ENCODE data around the gene CTNNA1.

Gene CTNNA1

GRCh38 chr5:138712324-138712723, 40.9 kb upstream of the CTNNA1 start:
- H3K4me3 ChIP-seq (ENCODE audit: low read length, poor library complexity, severe bottlenecking): no peak overlapping the region
- H3K4me2 ChIP-seq (ENCODE audit: low read depth, low read length, poor library complexity, severe bottlenecking): no peak overlapping the region
- no peaks in the 10 kb centered on the region for H3K36me3 ChIP-seq (ENCODE audit: insufficient read depth, low read length)
- no peaks in the 10 kb centered on the region for H3K27me3 ChIP-seq (ENCODE audit: insufficient read depth, low read length, poor library complexity, severe bottlenecking)
- H3F3A ChIP-seq (ENCODE audit: low read depth): no peaks in the 10 kb centered on the region
- H3K9me2 ChIP-seq (replicated peaks; ENCODE audit: low read depth, low read length): no peaks in the 10 kb centered on the region
- no peaks in the 10 kb centered on the region for H3K79me2 ChIP-seq (ENCODE audit: insufficient read depth, low read length)
- H4K20me1 ChIP-seq (ENCODE audit: insufficient read depth, low read length, poor library complexity, severe bottlenecking): no peaks in the 10 kb centered on the region
- no peak overlapping the region for H2AFZ ChIP-seq (ENCODE audit: low read length)
- no peak for TF ChIP-seq CTCF (conservative IDR thresholded peaks at IDR 0.05; ENCODE audit: low read length)
- TF ChIP-seq EZH2phosphoT487 (IDR thresholded peaks at IDR 0.05; ENCODE audit: borderline replicate concordance): no peak
- H3K4me1 ChIP-seq (ENCODE audit: insufficient read depth, low read length, poor library complexity, severe bottlenecking): no peaks in the 10 kb centered on the region
- no peaks in the 10 kb centered on the region for H3K9me3 ChIP-seq (ENCODE audit: insufficient read depth, low read depth, low read length)
- H3K9ac ChIP-seq (ENCODE audit: low read depth, low read length, poor library complexity, severe bottlenecking): no peak overlapping the region

GRCh38 chr5:138712791-138713190, 40.4 kb upstream of the CTNNA1 start:
- H3K27me3 ChIP-seq (ENCODE audit: insufficient read depth, low read length, poor library complexity, severe bottlenecking): no peaks in the 10 kb centered on the region
- H3K4me1 ChIP-seq (ENCODE audit: insufficient read depth, low read length, poor library complexity, severe bottlenecking): no peaks in the 10 kb centered on the region
- TF ChIP-seq EZH2phosphoT487 (IDR thresholded peaks at IDR 0.05; ENCODE audit: borderline replicate concordance) (no peak), CTCF (conservative IDR thresholded peaks at IDR 0.05; ENCODE audit: low read length) (no peak)
- no peak overlapping the region for H3K4me2 ChIP-seq (ENCODE audit: low read depth, low read length, poor library complexity, severe bottlenecking)
- no peaks in the 10 kb centered on the region for H3K9me2 ChIP-seq (replicated peaks; ENCODE audit: low read depth, low read length)
- H3F3A ChIP-seq (ENCODE audit: low read depth): no peaks in the 10 kb centered on the region
- H4K20me1 ChIP-seq (ENCODE audit: insufficient read depth, low read length, poor library complexity, severe bottlenecking): no peaks in the 10 kb centered on the region
- H3K9me3 ChIP-seq (ENCODE audit: insufficient read depth, low read depth, low read length): no peaks in the 10 kb centered on the region
- H3K79me2 ChIP-seq (ENCODE audit: insufficient read depth, low read length): no peaks in the 10 kb centered on the region
- H3K4me3 ChIP-seq (ENCODE audit: low read length, poor library complexity, severe bottlenecking): no peak overlapping the region
- H2AFZ ChIP-seq (ENCODE audit: low read length): no peak overlapping the region
- H3K9ac ChIP-seq (ENCODE audit: low read depth, low read length, poor library complexity, severe bottlenecking): no peak overlapping the region
- no peaks in the 10 kb centered on the region for H3K36me3 ChIP-seq (ENCODE audit: insufficient read depth, low read length)

GRCh38 chr5:138713247-138713646, 40.0 kb upstream of the CTNNA1 start:
- Histone ChIP-seq H3K4me3 (ENCODE audit: low read length, poor library complexity, severe bottlenecking) (no peak overlapping the region), H3K27me3 (ENCODE audit: insufficient read depth, low read length, poor library complexity, severe bottlenecking) (no peaks in the 10 kb centered on the region), H3K4me1 (ENCODE audit: insufficient read depth, low read length, poor library complexity, severe bottlenecking) (no peaks in the 10 kb centered on the region), H2AFZ (ENCODE audit: low read length) (no peak overlapping the region), H4K20me1 (ENCODE audit: insufficient read depth, low read length, poor library complexity, severe bottlenecking) (no peaks in the 10 kb centered on the region), H3K9ac (ENCODE audit: low read depth, low read length, poor library complexity, severe bottlenecking) (no peak overlapping the region), H3K9me3 (ENCODE audit: insufficient read depth, low read depth, low read length) (no peaks in the 10 kb centered on the region), H3F3A (ENCODE audit: low read depth) (no peaks in the 10 kb centered on the region), H3K36me3 (ENCODE audit: insufficient read depth, low read length) (no peaks in the 10 kb centered on the region), H3K79me2 (ENCODE audit: insufficient read depth, low read length) (no peaks in the 10 kb centered on the region), H3K4me2 (ENCODE audit: low read depth, low read length, poor library complexity, severe bottlenecking) (no peak overlapping the region), H3K9me2 (replicated peaks; ENCODE audit: low read depth, low read length) (no peaks in the 10 kb centered on the region)
- TF ChIP-seq EZH2phosphoT487 (IDR thresholded peaks at IDR 0.05; ENCODE audit: borderline replicate concordance) (no peak), CTCF (conservative IDR thresholded peaks at IDR 0.05; ENCODE audit: low read length) (no peak)
